H54 (cell line): Measurements from ENCODE around the gene IQSEC3.

Experiments
- DNase-seq: peaks from one replicate; pipeline ENCODE4 v3.0.0; 2011; ENCODE audit warnings: low spot score, mixed read lengths; ENCODE audit not compliant: insufficient read length
- FAIRE-seq: peaks from 3 replicates; lab custom pipeline; 2011; peaks lifted over from hg19 to GRCh38; lab: Jason Lieb, UNC
- POLR2A ChIP-seq: IDR thresholded peaks from 2 replicates; pipeline ENCODE4 v1.6.1; 2011; ENCODE audit warnings: low read depth, mild to moderate bottlenecking, low read length

IQSEC3 gene

GRCh38 chr12:114626-115211 lies 48.2 kb downstream of the IQSEC3 start:
- DNase-seq (no peak), FAIRE-seq (no peak)
- TF ChIP-seq POLR2A: no peak

DNA sequence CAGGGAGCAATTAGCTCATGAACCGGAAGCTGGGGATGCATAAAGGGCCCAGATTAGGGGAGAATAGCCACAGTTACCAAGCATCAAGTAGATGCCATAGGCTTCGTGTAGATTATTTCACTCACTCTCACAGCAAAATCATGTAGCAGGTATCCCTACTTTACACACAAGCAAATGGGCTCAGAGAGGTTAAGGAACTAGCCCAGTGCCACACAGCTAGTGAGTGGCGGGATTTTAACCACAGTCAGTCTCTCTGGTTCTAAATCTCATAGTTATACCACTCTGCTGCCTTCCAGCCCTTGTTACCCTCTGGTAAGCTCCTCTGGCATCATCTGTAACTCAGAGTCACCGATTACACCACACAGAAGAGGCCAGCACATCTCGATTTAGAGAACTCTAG lies 49.0 kb downstream of the IQSEC3 start:
- TF ChIP-seq POLR2A: no peak
- DNase-seq (no peak), FAIRE-seq (no peak)

GRCh38 chr12:115960-116915 lies 49.7 kb downstream of the IQSEC3 start:
- no peak for TF ChIP-seq POLR2A
- DNase-seq: no peak
- no peak for FAIRE-seq

- DNase-seq (no peak), FAIRE-seq (no peak)
- TF ChIP-seq POLR2A: no peak
Observed at GRCh38 chr12:117311-117710, 50.7 kb downstream of the IQSEC3 start.

- DNase-seq (no peak), FAIRE-seq (no peak)
- TF ChIP-seq POLR2A: no peak
Observed at GRCh38 chr12:117816-118345, 51.3 kb downstream of the IQSEC3 start.

DNA sequence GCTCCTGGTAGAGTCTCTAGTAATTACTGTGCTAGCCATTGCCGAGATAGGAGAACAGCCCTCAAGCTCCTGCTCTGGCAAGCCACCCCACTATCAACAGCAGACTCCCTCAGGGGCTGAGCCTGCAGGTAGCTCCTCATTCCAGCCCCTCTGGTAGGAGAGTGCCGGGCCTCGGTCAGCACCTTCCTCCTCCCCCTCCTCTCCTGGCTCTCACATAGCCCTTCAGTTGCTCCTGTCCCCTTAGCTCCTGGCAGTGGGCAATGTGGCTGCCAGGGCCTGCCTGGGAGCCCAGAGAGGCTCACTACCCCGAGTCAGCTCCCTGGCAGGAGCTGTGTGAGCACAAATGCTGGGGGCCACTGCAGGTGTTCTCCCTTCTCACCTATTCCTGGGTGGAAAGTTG lies 52.0 kb downstream of the IQSEC3 start:
- DNase-seq: no peak
- no peak for FAIRE-seq
- TF ChIP-seq POLR2A: no peak

DNA sequence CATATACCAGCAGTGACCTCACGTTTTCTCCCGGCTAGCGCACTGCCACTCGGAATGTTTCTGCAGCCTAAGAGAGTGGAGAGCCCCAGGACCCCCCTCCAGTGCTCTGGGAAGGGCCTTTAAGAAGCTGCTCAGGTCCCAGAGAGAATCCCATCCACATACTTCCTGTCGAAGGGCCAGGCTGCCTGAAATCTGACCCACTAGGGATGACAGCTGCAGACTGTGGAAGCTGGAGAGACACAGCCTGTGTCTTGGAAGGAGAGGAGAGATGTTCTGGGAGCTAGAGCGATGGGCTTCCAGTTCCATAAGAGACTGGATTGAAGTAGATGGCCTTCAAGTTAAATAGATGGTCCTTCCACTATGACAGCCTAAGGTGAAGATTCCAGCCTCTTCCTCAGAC lies 54.4 kb downstream of the IQSEC3 start:
- no peak for TF ChIP-seq POLR2A
- FAIRE-seq: no peak
- DNase-seq: no peak

- no peak for FAIRE-seq
Observed at GRCh38 chr12:121647-122046, 55.1 kb downstream of the IQSEC3 start.

GRCh38 chr12:125075-125474 lies 58.5 kb downstream of the IQSEC3 start:
- FAIRE-seq: no peak
- no peak for TF ChIP-seq POLR2A
- DNase-seq: no peak

More at GRCh38 chr12:121647-122046, 55.1 kb downstream of the IQSEC3 start:
- DNase-seq: no peak
- TF ChIP-seq POLR2A: no peak

DNA sequence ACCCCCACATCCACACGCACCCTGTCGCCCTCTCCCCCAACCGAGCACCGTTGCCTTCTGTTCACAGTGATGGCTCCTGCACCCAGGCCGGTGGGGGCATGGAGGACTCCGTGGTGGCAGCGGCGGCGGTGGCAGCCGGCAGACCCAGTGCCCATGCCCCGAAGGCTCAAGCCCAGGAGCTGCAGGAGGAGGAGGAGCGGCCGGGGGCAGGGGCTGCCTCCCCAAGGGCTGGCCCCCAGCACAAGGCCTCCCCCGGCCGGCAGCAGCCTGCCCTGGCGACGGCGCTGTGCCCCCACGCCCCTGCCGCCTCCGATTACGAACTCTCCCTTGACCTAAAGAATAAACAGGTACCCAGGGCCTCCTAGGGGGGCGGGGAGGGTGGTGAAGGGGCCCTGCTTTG lies 59.0 kb downstream of the IQSEC3 start:
- no peak for FAIRE-seq
- DNase-seq: no peak
- TF ChIP-seq POLR2A: no peak

DNA sequence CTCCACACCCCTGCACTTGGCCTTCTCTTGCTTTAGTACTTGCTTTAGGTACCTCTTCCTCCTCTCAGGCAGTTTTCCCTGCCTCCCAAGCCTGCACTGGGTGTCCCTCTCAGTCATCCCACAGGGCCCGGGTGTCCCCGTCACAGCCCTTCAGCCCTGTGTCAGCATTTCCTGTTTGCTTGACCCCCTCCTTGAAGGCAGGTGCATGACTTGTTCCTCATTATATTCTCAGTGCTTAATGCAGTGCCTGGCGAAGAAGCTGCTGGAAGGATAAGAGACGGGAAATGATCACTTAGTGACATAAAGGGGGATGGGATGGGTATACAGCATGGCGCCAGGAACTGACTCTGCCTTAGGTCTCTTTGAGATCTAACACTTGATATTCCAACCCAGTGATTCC lies 61.5 kb downstream of the IQSEC3 start:
- FAIRE-seq (no peak), DNase-seq (no peak)
- TF ChIP-seq POLR2A: no peak

DNA sequence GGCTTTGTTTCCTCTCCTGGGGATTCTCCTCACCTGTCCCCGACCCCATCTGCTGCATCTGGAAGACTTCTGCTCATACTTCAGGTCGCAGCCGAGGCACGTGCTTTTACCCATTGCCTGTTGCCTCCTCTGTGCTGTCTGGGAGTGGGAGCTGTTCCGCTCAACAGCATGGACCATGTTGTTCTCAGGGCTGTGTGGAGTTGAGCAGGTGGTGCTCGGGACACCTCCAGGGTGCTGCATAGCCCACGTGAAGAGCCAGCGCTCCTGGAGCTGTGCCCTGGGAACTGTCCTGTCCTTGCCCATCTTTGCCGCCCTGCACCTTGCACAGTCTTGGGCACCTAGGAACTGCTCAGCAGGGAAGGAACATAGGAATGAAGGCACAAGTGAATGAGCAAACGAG lies 62.4 kb downstream of the IQSEC3 start:
- TF ChIP-seq POLR2A: no peak
- FAIRE-seq (no peak), DNase-seq (no peak)

DNA sequence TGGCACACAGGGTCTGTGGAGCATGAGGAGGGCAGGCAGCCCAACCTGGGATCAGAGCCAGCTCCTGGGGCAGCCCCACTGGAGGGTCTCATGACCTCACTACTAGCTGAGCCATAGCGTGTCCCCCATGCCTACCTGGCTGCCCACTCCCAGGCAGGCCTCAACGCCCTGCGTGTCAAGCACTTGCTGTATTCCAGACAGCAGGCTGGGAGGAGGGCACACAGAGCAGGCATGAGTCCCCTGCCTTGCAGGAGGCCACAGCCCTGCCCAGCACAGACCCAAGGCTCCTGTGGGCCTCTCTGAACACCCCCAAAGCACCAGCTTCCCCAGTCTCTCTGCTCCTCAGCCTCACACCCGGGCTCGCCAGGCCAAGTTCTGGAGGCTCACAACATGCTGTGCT lies 64.0 kb downstream of the IQSEC3 start:
- TF ChIP-seq POLR2A: no peak
- FAIRE-seq (no peak), DNase-seq (no peak)

DNA sequence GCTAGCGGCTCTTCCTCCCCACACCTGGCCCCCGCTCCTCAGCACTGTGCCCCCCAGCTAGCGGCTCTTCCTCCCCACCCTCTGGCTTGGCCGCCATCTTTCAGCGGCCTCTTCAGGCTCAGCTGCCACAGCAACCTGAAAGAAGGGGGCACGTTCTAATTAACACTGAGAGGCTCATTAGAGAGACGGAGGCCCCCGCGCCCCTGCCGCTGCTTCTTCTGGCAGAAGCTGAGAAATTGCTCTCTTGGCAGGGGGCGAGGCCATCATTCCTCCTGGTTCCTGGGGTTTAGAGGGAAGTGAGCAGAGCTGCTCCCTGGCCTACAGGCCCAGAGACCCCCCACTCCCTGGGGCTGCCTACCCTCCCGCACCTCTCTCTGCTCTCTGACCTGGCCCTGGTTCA lies 64.4 kb downstream of the IQSEC3 start:
- no peak for TF ChIP-seq POLR2A
- FAIRE-seq: no peak
- DNase-seq: no peak
